Measurements from ENCODE around the gene ZBTB25.

Gene ZBTB25

DNA sequence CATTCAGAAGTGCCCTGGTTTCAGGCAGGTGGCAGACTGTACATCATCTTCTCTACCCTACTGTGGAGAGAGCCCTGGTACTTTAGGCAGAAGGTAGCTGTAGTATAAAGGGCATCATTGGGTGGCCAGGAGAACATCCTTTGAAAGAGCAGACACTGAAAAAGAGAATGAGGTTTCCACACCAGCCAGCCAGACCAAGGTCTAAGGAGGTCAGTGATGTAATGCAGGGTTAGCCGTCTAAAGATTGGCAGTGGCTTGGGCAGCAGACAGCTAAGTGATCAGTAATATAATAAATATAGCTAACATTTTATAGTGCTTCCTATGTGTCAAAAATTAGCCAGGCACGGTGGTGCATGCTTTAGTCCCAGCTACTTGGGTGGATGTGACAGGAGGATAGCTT, 12.0 kb downstream of the ZBTB25 start:
- in situ Hi-C loops (cut with MboI; ENCODE audit: low pct_unique_long_range_greater_than_20kb, low sequenced_read_pairs) = no loop called here
- no peak for DNase-seq

DNA sequence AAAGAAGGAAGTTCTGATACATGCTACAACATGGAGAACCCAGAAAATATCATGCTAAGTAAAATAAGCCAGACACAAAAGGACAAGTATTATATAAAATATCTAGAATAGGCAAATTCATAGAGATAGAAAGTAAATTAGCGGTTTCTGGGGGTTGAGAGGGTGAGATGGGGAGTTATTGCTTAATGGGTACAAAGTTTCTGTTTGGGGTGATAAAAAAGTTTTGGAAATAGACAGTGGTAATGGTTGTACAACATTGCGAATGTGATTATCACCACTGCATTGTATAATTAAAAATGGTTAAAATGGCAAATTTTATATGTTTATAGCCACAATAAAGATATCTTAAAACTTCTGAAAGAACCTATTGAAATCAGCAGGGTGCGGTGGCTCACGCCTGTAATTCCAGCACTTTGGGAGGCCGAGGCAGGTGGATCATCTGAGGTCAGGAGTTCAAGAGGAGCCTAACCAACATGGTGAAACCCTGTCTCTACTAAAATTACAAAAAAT, 15.0 kb downstream of the ZBTB25 start:
- in situ Hi-C loops (cut with MboI; ENCODE audit: low pct_unique_long_range_greater_than_20kb, low sequenced_read_pairs) = no loop called here
- DNase-seq = no peak

DNA sequence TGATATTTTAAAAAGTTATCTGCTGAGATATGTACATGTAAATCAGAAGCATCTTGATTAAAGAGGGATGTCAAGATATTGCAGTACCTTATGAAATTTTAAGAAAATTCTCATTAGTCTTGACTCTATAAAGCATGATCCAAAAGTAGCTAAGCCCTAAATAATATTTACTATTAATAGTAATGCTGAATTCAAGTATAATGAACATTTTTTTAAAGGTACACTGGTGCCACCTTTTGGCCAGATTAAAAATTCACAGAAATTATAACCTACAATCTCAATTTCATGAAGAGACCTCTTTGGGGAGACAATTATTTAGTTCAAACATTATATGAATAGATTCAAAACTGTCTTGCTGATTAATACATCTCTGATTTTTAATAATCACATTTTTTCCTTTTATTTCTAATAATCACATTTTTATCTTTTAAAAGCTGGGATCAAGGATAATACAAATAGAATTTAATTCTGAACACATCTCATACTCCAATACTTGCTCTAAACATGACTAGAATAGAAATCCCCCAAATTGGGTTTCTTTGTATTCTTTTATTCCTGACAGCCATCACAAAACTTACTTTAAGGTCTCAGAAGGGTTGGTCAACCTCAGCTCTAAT, 24.9 kb downstream of the ZBTB25 start:
- in situ Hi-C loops (cut with MboI; ENCODE audit: low pct_unique_long_range_greater_than_20kb, low sequenced_read_pairs) = no loop called here
- peak; percentile 30 for DNase-seq

- no peak for DNase-seq
- in situ Hi-C loops (cut with MboI; ENCODE audit: low pct_unique_long_range_greater_than_20kb, low sequenced_read_pairs) = no loop called here
Measured at GRCh38 chr14:64476438-64476837, 27.2 kb downstream of the ZBTB25 start.

- DNase-seq = no peak
- in situ Hi-C loops (cut with MboI; ENCODE audit: low pct_unique_long_range_greater_than_20kb, low sequenced_read_pairs) = no loop called here
Measured at GRCh38 chr14:64475585-64476273, 27.9 kb downstream of the ZBTB25 start.

- in situ Hi-C loops (cut with MboI; ENCODE audit: low pct_unique_long_range_greater_than_20kb, low sequenced_read_pairs) = no loop called here
- no peak for DNase-seq
Measured at GRCh38 chr14:64474698-64475097, 28.9 kb downstream of the ZBTB25 start.

- no peak for DNase-seq
- in situ Hi-C loops (cut with MboI; ENCODE audit: low pct_unique_long_range_greater_than_20kb, low sequenced_read_pairs) = no loop called here
Measured at GRCh38 chr14:64474041-64474440, 29.6 kb downstream of the ZBTB25 start.

DNA sequence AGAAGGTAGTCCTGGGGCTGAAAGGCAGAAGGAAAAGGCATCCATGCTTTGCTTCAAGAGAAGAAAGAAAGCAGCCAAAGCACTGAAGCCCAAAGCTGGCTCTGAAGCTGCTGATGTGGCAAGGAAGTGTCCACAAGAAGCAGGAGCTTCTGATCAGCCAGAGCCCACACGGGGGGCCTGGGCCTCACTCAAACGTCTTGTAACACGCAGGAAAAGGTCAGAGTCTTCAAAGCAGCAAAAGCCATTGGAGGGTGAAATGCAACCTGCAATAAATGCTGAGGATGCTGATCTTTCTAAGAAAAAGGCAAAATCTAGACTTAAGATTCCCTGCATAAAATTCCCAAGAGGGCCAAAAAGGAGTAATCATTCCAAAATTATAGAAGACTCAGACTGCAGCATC, 35.2 kb downstream of the ZBTB25 start:
- in situ Hi-C loops (cut with MboI; ENCODE audit: low pct_unique_long_range_greater_than_20kb, low sequenced_read_pairs) = no loop called here
- DNase-seq = no peak

DNA sequence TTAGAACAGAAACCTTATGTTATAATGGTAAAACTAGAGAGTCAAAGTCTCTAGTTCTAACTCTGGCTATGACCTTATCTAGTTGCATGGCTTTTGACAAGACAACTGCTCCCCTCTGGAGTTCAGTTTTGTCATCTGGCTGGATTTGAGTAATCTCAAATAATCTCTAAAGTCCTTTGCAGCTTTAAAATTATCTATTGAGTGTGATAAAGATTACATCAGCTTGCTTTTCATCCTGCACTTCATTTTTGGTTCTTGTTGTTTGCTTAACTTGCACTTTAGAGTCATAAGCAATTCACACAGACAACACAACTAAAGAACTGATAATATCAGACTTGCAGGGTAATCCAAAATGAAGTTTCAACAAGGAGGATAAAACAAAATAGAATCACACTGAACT, 36.1 kb downstream of the ZBTB25 start:
- DNase-seq = no peak
- in situ Hi-C loops (cut with MboI; ENCODE audit: low pct_unique_long_range_greater_than_20kb, low sequenced_read_pairs) = no loop called here

DNA sequence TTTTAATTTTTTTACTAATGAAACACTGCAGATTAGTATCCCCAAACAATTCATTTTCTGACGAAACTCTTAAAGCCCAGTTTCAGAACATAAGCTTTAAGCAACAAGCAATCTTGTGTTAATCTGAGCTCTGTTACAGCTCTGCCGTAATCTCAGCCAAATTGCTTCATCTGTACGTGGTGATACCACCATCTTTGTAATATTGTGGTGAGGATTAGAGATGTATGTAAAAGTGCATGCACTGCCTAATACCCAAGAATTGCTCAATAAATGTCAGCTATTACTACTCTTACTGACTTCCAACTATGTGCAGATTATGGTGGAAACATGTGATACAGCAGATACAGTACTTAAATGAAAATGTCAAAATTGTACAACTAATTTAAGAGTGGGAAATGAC, 36.5 kb downstream of the ZBTB25 start:
- in situ Hi-C loops (cut with MboI; ENCODE audit: low pct_unique_long_range_greater_than_20kb, low sequenced_read_pairs) = no loop called here
- DNase-seq = no peak

- in situ Hi-C loops (cut with MboI; ENCODE audit: low pct_unique_long_range_greater_than_20kb, low sequenced_read_pairs) = no loop called here
- peak; percentile 38 for DNase-seq
Measured at GRCh38 chr14:64465831-64466554, 37.6 kb downstream of the ZBTB25 start.

DNA sequence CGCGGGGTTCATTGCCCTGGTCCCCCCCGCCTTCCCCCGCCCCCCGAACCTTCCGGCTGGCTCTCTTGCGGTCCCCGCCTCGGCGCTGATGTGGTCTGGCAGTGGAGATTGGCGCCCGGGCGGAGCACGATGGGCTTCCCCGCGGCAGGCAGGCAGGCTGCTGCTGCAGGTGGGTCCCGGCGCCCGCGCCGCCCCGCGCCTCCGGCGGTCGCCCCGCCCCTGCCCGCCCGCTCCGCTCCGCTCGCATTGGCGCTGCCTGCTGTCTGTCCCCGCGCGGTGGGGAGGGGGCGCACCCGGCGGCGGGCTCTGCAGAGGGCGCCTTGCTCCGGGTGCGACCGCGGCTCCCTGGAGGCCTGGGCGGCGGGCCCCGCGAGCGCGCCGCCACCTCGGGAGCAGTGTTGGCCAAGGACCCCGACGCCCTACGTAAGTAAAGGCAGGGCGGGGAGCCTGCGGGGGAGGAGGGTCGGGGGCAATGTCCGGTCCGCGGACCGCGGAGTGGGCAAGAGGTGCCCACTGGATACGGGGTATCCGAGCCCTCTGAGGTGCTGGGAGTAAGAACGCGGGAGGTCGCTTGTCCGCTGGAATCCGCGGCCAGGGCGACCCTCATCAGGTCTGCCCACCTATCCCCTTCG, 38.3 kb downstream of the ZBTB25 start, which contains the start of gene AKAP5:
Gene AKAP5, plus strand, starts transcription at position 309 of the 632 bp plus-strand sequence. CDS start 2,896 bp downstream, outside the sequence.
- DNase-seq = peak; percentile 40
- in situ Hi-C loops (cut with MboI; ENCODE audit: low pct_unique_long_range_greater_than_20kb, low sequenced_read_pairs) = no loop called here

GRCh38 chr14:64464651-64465050, 39.0 kb downstream of the ZBTB25 start:
- in situ Hi-C loops (cut with MboI; ENCODE audit: low pct_unique_long_range_greater_than_20kb, low sequenced_read_pairs) = no loop called here
- no peak for DNase-seq

GRCh38 chr14:64463873-64464272, 39.8 kb downstream of the ZBTB25 start:
- in situ Hi-C loops (cut with MboI; ENCODE audit: low pct_unique_long_range_greater_than_20kb, low sequenced_read_pairs) = no loop called here

GRCh38 chr14:64463195-64463594, 40.4 kb downstream of the ZBTB25 start:
- no peak for DNase-seq
- in situ Hi-C loops (cut with MboI; ENCODE audit: low pct_unique_long_range_greater_than_20kb, low sequenced_read_pairs) = no loop called here

More at GRCh38 chr14:64463873-64464272, 39.8 kb downstream of the ZBTB25 start:
- no peak for DNase-seq

DNA sequence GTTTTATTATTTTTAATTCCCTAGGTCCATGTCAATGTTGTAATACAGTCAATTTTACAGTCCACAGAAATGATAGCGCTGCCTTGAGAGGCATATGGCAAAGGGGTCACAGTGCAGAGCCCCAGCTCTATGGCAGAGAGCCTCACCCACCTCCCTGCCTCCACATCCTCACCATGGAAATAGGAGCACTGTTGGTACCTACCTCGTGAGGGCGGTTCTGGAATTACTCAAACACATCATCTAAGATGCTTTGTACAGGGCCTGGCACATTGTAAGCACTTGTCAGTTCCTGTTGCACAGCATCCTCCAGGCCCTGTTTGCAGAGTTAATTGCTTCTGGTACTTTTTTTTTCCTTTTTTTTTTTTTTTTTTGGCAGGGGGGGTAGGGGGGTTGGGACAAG, 42.4 kb downstream of the ZBTB25 start:
- in situ Hi-C loops (cut with MboI; ENCODE audit: low pct_unique_long_range_greater_than_20kb, low sequenced_read_pairs) = no loop called here

DNA sequence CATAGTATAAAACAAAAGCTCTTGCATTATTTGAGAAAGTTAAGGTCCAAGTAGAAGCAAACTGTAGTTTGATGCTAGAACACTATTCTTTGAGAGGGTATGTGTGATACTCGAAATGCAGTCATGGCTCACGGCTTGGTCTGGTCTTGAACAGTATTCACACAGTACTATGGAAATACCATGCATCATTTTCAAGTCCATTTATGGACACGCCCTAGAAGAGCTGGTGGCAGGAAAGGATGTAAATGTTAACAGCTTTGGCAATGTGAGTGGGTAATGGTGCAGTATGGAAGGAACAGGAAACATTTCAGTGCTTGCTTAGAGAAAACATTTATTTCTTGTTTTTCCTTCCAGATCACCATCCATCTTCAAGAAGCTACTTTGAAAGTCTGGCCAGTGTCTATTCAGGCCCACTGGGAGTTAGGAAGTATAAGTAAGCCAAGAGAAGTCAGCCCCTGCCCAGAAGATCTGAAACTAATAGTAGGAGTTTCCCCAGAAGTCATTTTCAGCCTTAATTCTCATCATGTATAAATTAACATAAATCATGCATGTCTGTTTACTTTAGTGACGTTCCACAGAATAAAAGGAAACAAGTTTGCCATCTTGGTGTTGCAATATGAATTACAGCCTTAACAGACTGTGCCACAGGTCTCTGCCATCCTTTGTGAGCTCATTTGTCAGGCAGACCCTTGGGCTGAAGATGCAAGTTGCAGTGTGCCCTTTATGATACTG, 44.1 kb downstream of the ZBTB25 start:
- in situ Hi-C loops (cut with MboI; ENCODE audit: low pct_unique_long_range_greater_than_20kb, low sequenced_read_pairs) = no loop called here
- no peak for DNase-seq

More for the DNA sequence above, 42.4 kb downstream of the ZBTB25 start:
- DNase-seq = no peak

DNA sequence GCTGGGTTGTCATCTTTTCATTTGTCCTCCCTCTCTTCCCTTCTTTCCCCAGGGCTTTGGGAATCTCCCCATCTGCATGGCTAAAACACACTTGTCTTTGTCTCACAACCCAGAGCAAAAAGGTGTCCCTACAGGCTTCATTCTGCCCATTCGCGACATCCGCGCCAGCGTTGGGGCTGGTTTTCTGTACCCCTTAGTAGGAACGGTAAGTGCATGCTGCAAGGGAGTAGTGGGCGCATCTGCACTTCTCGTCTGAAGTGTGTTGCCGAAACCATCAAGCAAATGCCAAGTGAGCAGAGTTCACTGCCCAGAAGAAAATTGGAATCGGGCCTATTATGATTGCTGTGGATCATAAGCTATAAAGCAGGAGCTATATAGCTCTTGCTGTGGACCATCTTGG, 49.0 kb downstream of the ZBTB25 start:
- in situ Hi-C loops (cut with MboI; ENCODE audit: low pct_unique_long_range_greater_than_20kb, low sequenced_read_pairs) = no loop called here
- no peak for DNase-seq

DNA sequence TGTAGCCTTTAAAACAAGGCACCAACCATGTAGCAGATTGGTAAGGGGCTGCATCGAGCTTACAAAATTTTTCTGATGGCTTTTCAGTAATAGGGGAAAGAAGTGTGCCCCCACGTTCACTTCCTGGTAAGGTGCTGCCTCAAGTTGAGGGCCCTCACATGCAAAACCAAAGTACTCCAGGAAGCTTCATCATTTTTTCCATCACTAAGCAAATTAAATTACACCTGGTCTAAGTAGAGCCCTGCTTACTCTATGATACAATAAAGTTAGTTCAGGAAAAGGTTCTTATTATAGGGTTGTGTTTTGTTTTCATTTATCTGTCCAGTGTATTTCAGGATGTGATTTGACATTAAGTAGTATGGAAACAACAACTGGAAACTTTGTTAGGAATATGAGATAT, 53.4 kb downstream of the ZBTB25 start:
- in situ Hi-C loops (cut with MboI; ENCODE audit: low pct_unique_long_range_greater_than_20kb, low sequenced_read_pairs) = no loop called here
- no peak for DNase-seq

Data from KBM-7 (cell line).